Mesothelial cell of epicardium (in vitro differentiated cells): ENCODE results near the gene LONRF2. TPM values are rescaled to one million over a fixed set of nuclear protein-coding genes. Genes with fewer than 3 reads are reported as not detected.

ENCODE experiments used
- DNase-seq, 2 experiments: peaks; one replicate each; pipeline ENCODE4 v3.0.0; 2021; ENCODE audit warnings: low spot score in 2 of 2; ENCODE audit not compliant: unreplicated experiment in 2 of 2
- H3K27ac Mint-ChIP-seq: 2 replicates; pipeline ENCODE4 v1.8.0; 2021; ENCODE audit warnings: mixed read lengths
- H3K27me3 Mint-ChIP-seq: 2 replicates; pipeline ENCODE4 v1.8.0; 2021; ENCODE audit warnings: low read depth, mixed read lengths
- H3K36me3 Mint-ChIP-seq: 2 replicates; pipeline ENCODE4 v1.8.0; 2021; ENCODE audit warnings: mixed read lengths
- H3K4me1 Mint-ChIP-seq: 2 replicates; pipeline ENCODE4 v1.8.0; 2021; ENCODE audit warnings: mixed read lengths
- H3K4me3 Mint-ChIP-seq: 2 replicates; pipeline ENCODE4 v1.8.0; 2021; ENCODE audit warnings: mild to moderate bottlenecking, moderate library complexity, mixed read lengths
- H3K9me3 Mint-ChIP-seq: 2 replicates; pipeline ENCODE4 v1.8.0; 2021; ENCODE audit warnings: mixed read lengths
- CTCF ChIP-seq: fragments of 200-600 bp; sonication (generic); IDR thresholded peaks from one replicate; pipeline ENCODE4 v1.5.0; 2021; ENCODE audit warnings: antibody characterized with exemption; ENCODE audit not compliant: unreplicated experiment
- total RNA-seq: library from RNA; stranded (reverse); gene quantifications from 3 replicates; pipeline ENCODE4 v1.2.1, GENCODE V29; 2021

Gene LONRF2
- total RNA-seq, 1 donor from 2014 or later, result 13.4 TPM

GRCh38 chr2:100224988-100225710 is 97.2 kb downstream of the LONRF2 start:
- Mint-ChIP-seq H3K9me3 (peaks cover 6% of the 10 kb centered on the region), H3K27me3 (peaks cover 68% of the 10 kb centered on the region)

GRCh38 chr2:100223502-100223901 is 98.8 kb downstream of the LONRF2 start:
- Mint-ChIP-seq H3K9me3 (peaks cover 6% of the 10 kb centered on the region), H3K4me3 (no peak overlapping the region), H3K36me3 (no peaks in the 10 kb centered on the region), H3K27me3 (peaks cover 65% of the 10 kb centered on the region), H3K27ac (no peak overlapping the region), H3K4me1 (no peaks in the 10 kb centered on the region)
- no peak for TF ChIP-seq CTCF
- no peak for DNase-seq

More at GRCh38 chr2:100224988-100225710, 97.2 kb downstream of the LONRF2 start:
- Mint-ChIP-seq H3K4me1 (no peaks in the 10 kb centered on the region), H3K36me3 (no peaks in the 10 kb centered on the region), H3K4me3 (no peak overlapping the region), H3K27ac (no peak overlapping the region)
- TF ChIP-seq CTCF, result no peak
- DNase-seq, result no peak

Other genes starting within 250 kb of the LONRF2 start
- 14.4 to 15.6 TPM (median 14.7 TPM) in 3 replicates for gene AFF3, start 179.9 kb downstream of the LONRF2 start, total RNA-seq
- 25.1 to 27.8 TPM (median 25.8 TPM) in 3 replicates for gene CHST10, start 95.2 kb upstream of the LONRF2 start, total RNA-seq
- gene NMS, start 148.0 kb upstream of the LONRF2 start, total RNA-seq, result not detected in 3 replicates
- 20.6 to 24.7 TPM (median 21.7 TPM) in 3 replicates for gene PDCL3, start 240.5 kb upstream of the LONRF2 start, total RNA-seq